Activated naive CD8-positive, alpha-beta T cell treated with anti-CD3 and anti-CD28 coated beads, Interleukin-2, amount 50 U/mL, for 16 hours (primary cell): ENCODE measurements around the gene RNF227.
"Not testable (repeated sequence)": the region's sequence is repeated elsewhere in the genome, so short reads cannot be mapped to it uniquely, and the experiment has no call there.

Experiments used
- DNase-seq: peaks from one replicate; pipeline ENCODE4 v3.0.0-alpha.2; 2020; ENCODE audit warnings: low read depth, low spot score

Gene RNF227

GRCh38 chr17:7864384-7864783 lies 51.7 kb downstream of the RNF227 start:
- not testable (repeated sequence) for DNase-seq
